Gastroesophageal sphincter (tissue), 3 donors: ENCODE measurements around the gene UMPS.

ENCODE experiments used
- EP300 ChIP-seq: sonication (generic); formaldehyde crosslinking; IDR thresholded peaks from one replicate; pipeline ENCODE4 v1.6.1; 2017; ENCODE audit warnings: antibody characterized with exemption, mild to moderate bottlenecking
- POLR2A ChIP-seq, 2 donors: fragments of 450-650 bp; IDR thresholded peaks; one replicate each; pipeline ENCODE4 v1.6.1; 2017; ENCODE audit warnings: antibody characterized with exemption in 2 of 2, mild to moderate bottlenecking in 2 of 2, moderate library complexity in 1 of 2
- POLR2AphosphoS5 ChIP-seq: sonication (generic); formaldehyde crosslinking; IDR thresholded peaks from one replicate; pipeline ENCODE4 v1.6.1; 2017; ENCODE audit warnings: antibody characterized with exemption
- TF ChIP-seq, protein P1 (sequence below), 4 experiments: fragments of 200-600 bp in 2 of 4; fragments of 450-650 bp in 2 of 4; sonication (generic) in 1 of 4; IDR thresholded peaks; one replicate each; pipeline ENCODE4 v1.5.1; 2017 to 2019; ENCODE audit warnings: antibody characterized with exemption in 4 of 4, mild to moderate bottlenecking in 2 of 4, moderate library complexity in 2 of 4

DNA sequence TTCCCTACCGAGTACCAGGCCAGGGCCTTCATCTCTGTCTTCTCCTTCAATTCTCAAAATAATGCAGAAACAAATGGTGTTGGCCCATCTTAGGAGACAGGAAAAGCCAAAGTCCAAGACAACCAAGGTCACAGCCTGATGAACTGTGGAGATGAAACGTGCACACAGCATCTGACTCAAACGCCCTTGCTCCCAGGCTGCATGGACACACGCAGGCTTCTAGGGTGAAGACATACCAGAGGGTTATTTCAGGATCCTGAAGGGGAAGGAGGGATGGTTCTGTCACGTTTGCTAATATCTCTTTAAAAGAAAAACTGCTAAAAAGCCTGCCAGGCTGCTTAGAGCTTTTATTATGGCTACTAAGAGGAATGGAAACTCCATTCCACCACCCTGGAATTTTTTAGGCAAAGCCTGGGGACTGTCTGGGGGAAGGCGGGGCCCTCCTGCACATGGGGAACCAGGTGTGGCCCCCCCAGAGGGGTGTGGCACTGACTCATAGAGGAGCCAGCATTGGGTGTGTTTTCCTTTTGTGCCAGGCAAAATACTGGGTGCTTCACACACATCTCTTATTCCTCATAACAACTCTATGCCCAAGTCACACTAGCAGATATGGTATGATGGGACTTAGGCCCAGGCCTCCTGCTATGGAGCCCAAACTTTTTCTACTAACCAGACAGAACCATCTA lies 62.9 kb downstream of the UMPS start:
- TF ChIP-seq, protein P1, sequence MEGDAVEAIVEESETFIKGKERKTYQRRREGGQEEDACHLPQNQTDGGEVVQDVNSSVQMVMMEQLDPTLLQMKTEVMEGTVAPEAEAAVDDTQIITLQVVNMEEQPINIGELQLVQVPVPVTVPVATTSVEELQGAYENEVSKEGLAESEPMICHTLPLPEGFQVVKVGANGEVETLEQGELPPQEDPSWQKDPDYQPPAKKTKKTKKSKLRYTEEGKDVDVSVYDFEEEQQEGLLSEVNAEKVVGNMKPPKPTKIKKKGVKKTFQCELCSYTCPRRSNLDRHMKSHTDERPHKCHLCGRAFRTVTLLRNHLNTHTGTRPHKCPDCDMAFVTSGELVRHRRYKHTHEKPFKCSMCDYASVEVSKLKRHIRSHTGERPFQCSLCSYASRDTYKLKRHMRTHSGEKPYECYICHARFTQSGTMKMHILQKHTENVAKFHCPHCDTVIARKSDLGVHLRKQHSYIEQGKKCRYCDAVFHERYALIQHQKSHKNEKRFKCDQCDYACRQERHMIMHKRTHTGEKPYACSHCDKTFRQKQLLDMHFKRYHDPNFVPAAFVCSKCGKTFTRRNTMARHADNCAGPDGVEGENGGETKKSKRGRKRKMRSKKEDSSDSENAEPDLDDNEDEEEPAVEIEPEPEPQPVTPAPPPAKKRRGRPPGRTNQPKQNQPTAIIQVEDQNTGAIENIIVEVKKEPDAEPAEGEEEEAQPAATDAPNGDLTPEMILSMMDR (IDR thresholded peaks at IDR 0.05) = no peak
- TF ChIP-seq POLR2A (IDR thresholded peaks at IDR 0.05) = no peak
- no peak for TF ChIP-seq POLR2AphosphoS5
- no peak for TF ChIP-seq EP300
